Nucleus accumbens (tissue), 56 donors: ENCODE data around the gene CD2BP2.

ENCODE experiments used
- DNase-seq, 56 donors: peaks; one replicate each; lab custom pipeline; 2025; lab: John Stamatoyannopoulos, UW

Gene CD2BP2

DNA sequence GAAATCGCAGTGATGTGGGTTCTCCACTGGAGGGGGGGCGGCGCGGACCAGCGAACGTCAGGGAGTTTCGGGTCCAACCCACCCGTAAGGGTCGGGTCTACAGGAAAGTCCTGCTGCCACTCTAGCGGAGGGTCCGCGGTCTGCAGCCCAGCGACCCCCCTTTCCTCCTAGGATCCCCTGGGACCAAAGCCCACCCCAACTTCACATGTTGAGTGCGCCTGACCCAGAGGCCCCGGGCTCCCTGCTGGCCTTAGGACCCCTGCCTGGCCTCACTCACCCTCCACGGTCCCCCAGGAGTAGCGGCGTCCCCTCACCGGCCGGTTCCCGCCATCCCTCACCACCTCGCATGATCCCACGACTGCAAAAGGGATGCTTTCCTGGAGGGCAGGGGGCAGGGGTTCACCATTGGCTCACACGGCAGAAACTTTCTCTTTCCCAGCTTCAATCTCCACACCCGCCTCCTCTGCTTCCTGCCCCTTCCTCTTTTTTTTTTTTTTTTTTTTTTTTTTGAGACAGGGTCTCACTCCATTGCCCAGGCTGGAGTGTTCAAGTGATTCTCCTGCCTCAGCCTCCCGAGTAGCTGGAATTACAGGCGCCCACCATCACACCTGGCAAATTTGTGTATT lies 24.2 kb upstream of the CD2BP2 start:
- DNase-seq: no peak

DNA sequence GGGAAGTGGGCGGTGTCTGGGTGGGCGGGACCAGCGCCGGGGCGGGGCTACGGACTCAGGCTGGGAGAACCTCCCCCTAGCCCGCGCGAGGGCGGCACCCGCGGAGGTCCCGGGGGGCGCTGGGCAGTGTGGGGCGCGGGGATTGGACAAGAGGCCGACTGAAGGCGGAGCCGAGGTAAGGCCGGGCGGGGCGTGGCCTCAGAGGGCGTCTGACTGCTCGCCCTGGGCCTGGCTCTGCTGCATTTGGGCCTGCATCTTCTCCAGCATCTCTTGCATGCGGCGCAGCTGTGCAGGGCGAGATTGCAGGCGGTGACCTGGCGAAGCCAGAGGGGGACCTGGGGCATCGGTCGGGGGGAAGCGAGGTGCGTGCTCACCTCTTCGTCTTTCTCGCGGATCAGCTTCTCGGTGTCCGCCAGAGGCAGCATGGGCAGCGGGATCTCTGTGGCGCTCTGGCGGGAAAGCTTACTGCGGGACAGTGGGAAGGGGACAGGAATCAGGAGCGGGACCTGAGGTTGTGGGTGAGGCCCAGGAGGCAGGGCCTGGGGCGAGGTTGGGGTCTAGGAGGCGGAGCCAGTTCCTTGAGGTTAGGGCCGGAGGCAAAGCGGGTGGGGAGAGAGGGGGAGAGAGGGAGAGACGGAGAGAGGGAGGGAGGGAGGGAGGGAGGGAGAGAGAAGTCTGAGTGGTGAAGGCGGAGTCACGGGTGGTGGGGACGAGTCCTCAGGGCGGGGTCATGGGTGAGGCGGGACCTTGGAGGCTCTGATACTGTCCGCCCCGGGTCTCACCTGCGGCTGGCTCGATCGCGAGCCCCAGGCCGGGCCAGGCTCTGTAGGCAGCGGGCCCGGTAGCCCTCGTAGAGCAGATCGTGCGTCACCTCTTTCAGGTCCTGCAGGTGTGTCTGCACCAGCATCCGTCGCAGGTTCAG lies 23.4 kb upstream of the CD2BP2 start:
- DNase-seq: peak; percentile 84 to 100 (median 99)

DNA sequence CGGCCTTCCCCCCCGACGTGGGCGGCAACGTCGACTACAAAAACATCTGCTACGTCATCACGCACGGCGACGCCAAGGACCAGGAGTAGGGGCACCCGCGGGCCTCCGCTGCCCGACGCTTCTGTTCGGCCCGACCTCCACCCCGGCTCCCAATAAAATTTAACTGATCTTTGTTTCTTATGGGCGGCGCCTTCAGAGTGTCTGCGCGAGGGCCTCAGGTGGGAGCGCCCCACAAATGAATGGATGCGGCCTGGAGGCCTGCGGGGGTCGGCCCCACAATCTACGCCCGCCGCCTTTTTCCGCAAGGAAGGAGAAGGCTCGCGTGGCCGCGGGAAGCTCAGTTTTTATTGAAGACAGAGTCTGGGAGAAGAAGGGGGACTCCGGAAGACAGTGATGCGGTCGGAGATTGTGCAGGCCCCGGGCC lies 22.7 kb upstream of the CD2BP2 start:
- DNase-seq: peak in 55 of 56 donors; percentile 59 to 96 (median 87)

DNA sequence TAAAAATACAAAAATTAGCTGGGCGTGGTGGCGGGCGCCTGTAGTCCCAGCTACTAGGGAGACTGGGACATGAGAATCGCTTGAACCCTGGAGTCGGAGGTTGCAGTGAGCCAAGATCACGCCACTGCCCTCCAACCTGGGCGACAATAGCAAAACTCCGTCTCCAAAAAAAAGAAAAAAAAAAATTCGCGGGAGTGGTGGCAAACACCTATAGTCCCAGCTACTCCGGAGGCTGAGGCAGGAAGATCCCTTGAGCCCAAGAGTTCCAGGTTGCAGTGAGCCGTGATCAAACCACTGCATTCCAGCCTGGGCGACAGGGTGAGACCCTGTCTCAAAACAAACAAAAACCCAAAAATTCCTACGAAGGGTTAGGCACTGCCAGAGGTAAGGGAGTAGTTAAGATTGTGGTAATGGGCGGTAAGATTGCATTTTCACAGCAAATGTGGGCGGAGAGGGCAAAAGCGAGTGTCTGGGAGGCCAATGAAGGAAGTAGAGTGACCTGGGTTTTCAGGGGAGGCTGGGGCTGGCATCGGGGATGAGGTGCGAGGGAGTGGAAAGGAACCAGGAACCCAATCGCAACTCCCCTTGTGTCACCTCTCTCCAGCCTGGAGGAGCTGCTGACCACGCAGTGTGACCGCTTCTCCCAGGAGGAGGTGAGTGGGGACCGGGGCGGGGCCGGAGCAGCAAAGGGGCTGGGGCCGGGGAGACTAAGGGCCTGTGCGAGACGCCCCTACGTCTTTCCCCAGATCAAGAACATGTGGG lies 22.1 kb upstream of the CD2BP2 start:
- peak in 2 of 56 donors; percentile 76 to 84 for DNase-seq

DNA sequence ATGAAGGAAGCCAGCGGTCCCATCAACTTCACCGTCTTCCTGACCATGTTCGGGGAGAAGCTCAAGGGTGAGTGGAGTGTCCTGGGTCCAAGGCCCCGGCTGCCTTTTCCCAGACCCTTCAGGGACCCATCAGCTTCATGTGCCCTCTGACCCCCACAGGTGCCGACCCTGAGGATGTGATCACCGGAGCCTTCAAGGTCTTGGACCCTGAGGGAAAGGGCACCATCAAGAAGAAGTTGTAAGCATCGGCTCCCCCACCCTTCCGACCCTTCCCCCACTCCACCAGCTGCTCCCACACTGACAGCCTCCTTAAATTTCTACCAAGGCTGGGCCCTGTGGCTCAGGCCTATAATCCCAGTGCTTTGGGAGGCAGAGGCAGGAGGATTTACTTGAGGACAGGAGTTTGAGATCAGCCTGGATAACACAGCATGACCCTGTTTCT lies 21.4 kb upstream of the CD2BP2 start:
- no peak for DNase-seq

DNA sequence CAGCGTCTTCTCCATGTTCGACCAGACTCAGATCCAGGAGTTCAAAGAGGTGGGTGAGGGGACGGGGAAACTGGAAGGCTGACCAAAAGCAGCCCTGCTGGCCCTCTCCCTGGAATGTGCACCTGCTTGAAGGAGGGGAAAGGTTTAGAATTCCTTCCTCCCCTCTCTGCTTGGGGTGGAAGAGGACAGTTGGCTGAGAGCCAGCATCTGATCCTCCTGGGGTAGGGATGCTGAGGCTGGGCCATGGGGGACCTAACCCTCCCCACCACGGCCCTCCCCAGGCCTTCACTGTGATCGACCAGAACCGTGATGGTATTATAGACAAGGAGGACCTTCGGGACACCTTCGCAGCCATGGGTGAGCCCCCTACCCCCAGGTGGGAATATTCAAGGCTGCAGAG lies 20.8 kb upstream of the CD2BP2 start:
- DNase-seq: no peak

DNA sequence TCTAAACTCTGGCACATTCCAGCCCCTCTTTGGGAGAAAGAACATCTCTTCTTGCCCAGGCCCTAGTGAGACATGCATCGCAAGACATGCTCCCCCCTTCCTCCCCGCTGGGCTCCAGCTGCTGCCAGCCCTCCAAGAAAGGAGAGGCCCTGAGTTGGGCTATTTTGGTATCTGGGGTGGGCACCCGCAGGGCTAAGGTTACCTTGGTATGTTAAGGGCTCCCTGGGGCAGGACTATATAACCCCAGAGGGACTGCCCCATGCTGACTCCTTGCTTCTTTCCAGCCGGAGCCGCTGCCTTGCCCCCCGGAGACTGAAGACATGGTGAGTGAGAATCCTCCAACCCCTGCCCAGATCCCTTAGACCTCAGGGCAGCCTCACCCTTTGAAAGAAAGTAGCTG lies 19.4 kb upstream of the CD2BP2 start, which contains the start of gene MYL11:
MYL11 (plus strand) TSS at position 265 of the 400 bp plus-strand sequence; CDS start at position 321, 56 bp downstream.
- DNase-seq: no peak

DNA sequence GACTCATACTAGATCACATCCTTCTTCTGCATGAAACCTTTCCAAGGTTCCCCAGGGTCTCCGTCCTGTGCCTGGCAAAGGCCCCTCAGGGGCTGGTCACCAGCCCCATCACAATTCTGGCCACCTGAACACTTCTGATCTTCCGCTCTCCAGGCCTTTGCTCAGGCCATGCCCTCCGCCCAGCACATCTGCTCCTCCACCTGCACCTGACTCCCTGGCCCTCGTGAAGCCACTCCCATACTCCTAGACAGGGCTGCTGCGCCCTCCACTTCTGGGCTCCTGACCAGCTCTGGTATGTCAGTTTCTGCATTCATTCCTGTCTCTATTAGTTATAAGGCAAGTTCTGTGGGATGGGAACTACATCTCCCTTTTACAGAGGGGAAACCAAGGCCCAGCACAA lies 17.6 kb upstream of the CD2BP2 start:
- no peak for DNase-seq

DNA sequence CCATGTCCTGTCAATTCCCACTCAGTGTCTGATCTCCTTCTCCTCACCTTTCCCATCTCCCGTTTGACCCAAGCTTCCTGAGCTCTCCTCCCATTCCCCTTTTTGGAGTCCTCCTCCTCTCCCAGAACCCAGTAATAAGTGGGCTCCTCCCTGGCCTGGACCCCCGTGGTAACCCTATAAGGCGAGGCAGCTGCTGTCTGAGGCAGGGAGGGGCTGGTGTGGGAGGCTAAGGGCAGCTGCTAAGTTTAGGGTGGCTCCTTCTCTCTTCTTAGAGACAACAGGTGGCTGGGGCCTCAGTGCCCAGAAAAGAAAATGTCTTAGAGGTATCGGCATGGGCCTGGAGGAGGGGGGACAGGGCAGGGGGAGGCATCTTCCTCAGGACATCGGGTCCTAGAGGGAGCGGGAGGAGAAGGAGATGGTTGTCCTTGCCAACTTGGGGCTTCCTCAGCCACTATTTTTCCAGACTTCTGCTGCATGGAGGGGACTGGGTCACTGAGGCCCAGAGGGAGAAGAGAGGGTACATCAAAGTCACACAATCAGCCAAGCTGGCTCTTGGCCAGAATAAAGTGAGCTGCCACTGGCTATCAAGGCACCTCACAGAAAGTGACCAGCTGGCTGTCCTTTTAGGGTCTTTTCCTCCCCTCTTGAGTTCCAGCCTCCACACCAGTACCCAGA lies 17.1 kb upstream of the CD2BP2 start:
- peak in 1 of 56 donors; percentile 36 for DNase-seq

DNA sequence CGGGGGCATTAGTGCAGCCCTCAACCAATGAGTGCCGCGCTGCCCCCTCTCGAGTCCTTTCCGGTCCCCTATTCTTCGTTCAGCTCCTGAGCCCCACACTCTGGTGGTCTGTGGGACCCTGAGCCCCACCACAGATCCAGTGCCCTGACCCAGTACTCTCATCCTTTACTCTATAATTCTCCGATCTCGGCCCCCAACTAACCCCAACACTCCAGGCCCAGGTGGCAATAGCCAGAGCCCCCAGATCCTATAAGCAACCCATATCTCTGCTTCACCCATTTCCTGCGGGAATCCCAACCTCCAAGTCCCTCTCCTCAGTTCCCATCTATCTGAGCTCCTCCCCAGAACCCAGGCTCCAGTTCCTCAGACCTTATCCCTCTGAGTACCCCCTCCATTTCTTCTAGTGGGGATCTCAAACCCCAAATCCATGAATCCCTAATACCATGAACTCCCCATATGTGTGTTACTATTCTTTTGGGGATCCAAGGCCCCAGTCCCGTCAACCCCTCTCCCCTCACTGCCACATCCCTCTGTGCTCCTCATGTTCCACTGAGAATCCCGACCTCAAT lies 16.2 kb upstream of the CD2BP2 start:
- DNase-seq: no peak

DNA sequence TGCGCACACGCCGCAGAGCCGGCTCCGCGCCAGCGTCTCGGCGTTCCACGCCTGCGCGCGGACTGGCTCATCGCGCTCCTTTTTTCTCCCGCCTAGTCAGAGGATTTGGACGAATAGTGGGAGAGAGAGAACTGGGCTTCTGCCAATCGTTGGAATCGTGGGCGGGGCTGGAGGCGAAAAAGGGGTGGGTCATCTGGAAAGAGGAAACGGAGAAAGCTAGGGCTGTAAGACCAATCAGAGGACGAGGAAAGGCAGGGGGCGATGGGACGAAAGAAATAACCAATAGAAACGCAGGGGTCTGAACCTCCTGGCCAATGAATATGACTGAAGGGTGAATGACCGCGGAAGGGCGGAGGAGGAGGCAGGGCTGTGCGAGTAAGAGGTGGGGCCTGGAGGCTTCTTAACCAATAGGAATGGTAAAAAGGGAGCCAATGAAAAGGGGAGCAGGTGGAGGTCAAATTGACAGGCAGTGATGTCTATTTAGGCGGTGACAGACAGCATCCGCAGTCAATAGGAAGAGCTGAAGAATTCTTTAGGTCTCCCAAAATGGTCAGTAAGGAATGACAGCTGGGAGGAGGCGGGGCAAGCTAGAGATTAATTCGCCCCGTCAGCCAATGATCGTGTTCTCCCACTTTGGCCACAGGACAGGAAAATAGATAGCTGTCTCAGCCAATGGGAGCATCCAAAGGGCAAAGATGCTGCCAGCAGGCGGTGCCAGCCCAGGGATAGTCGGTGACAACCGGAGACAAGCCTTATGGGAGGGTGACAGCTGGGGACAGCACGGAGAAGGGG lies 15.5 kb upstream of the CD2BP2 start, which contains the start of gene TBC1D10B:
TBC1D10B (minus strand) TSS at position 39 of the 792 bp plus-strand sequence. CDS start 311 bp downstream, outside the sequence.
- DNase-seq: peak; percentile 86 to 100 (median 100)

DNA sequence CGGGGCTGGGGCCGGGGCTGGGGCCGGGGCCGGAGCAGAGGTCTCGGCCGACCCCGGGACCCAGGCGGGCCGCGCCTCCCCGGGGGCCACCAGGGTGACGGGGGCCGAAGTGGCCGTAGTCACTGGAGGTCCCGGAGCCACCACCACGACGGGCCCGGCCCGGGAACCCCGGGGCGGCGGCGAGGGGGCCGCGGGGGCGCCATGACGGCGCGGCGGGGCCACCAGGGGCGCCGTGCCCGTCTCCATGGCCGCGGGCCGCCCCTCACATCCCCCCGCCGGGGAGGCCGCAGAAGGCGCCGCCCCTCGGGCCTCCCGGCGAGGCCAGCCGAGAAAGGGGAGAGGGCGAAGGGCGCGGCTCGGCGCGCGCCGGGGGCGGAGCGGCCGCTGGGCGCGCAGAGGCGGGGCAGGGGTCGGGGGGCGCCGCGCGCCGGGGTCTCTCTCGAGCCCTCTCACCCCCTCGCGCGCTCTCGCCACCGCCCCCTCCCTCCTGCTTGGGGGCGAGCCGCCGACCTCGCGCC lies 14.9 kb upstream of the CD2BP2 start:
- no peak for DNase-seq

DNA sequence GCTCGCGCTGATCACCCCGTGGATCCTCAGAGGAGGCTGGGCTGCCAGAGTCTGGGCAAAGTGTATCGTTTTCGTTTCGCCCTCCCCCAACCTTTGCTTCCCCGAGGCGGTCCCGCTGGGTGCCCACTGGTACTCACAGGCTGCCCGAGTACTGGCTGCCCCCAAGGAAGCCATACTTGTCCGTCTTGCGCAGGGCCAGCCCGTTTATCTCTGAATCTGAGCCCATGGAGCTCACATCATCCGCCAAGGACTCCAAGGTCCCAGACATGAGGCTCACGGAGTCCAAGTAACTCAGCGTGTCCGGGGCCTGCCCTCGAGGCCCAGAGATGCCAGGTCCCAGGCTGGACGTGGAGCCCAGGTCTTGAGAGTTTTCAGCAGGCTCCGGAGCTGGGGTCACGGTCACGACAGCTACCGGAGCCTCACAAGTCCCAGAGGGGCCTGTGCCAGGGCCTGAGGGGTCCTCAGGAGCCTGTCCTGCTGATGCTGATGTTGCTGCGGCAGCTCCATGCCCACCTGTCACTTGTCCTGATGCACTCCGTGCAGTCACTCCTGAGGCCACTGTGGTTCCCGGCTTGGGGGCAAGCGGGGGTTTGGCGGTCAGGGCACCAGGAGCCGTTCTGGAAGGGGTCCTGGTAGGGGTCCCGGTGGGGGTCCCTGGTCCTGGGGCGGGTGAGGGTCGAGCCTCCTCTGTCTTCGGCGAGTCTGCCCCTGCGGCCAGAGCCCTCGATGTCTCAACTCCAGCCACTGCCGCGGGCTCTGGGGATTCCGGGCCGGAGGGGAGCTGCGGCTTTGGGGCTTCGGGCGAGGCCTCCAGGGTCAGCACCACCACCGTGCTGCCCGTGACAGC lies 14.2 kb upstream of the CD2BP2 start:
- peak in 3 of 56 donors; percentile 13 to 40 (median 29) for DNase-seq

DNA sequence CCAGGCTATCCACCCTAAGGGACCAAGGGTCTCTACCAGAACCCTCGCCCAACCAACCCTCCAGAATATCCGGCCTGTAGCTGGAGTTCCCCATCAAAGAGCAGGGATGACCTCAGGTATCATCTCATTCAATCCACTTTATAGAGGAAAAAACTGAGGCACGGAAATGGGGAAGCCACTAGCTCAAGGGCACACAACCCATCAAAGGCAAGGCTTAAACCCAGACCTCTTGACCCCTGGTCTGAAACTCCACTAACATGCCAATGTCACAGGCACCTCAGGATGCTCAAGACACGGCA lies 13.6 kb upstream of the CD2BP2 start:
- DNase-seq: no peak

DNA sequence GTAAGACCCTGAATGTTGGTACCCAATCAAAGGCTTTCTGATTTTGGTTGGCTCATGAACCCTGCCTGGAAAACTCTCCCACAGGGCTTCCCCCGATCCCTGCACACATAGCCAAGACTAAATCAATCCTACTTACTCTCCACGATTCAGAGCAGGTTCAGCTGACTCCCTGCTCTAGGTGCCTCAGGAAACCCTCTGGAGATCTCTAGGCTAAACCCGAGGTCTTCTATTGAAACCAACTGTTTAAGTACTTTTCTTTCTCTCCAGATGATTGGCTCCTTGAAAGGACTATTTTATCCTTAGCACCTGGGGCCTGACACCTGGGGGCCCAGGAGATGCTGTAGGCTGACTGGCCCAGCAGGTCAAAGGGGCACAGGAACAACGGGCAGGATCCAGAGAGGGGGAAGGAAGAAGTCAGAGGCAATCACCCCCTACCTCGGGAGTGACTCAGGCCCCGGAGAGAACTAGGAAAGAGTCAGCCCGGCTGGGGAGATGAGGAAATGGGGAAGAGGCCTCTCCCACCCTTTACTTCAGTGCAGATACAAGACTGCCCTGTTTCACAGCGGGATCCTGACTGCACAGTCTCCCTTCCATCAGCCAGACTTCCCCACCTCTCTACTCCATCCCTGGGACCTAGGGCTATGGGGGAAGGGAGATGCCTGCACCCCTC lies 13.1 kb upstream of the CD2BP2 start:
- DNase-seq: no peak

DNA sequence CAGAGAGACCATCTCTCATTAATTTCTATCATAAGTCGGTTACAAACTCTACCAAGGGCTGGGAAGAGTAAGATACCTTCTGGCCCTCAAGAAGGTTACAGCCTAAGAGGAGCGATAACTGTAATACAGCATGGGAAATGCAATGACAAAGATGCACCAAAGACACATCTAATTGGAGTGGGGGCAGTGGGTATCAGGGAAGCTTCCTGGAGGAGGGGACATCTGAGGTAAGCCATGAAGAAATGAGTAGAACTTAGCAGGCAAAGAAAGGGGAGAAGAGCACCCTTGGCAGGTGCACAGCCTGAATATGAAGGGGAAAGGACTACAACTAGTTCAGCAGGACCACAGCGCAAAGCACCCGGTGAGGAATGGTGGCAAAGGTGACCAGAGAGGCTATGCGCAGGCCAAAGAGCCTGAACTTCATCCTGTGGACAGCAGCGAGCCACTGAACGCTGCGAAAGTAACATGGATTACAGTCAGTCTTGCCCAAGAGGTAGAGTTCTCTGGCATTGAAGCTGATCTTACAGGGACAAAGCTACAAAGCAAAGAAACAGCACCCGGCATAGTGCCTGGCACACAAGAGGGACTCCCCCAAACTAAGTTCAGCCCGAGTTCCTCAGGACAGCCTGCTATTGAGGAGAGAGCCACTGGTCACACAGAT lies 12.4 kb upstream of the CD2BP2 start:
- DNase-seq: no peak

DNA sequence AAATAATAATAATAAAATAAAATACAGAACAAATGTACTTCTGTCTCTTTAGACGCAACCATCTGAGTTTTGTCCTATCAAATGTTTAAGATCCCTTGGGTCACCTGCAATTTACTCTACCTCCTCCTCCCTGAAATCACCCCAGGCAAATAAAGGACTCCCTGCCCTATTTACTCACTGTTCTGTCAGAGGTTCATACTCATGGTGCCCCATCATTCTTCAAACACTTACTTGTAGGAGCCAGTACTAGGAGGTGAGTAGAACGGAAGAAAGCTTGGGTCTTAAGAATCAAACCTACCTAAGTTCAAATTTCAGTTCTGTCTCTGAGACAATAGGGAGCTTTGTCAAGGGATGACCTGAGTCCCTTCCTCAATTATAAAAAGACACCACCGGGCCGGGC lies 11.4 kb upstream of the CD2BP2 start:
- DNase-seq: no peak
